H1 (cell line): ENCODE results near the gene SLX4IP. TPM values are rescaled to one million over a fixed set of nuclear protein-coding genes. Genes with fewer than 3 reads are reported as not detected.

Experiments used
- KDM1A ChIP-seq: fragments of 200-600, 300-600 bp; sonication (generic); IDR thresholded peaks from 2 replicates; pipeline ENCODE4 v1.7.1; 2016; ENCODE audit warnings: mild to moderate bottlenecking, low read length, borderline replicate concordance
- ZNF274 ChIP-seq: IDR thresholded peaks from 2 replicates; pipeline ENCODE4 v1.7.0; 2012; ENCODE audit warnings: low read length, borderline replicate concordance; ENCODE audit errors: extremely low read depth
- polyA plus RNA-seq, 7 experiments: library from polyadenylated mRNA; depleted of rRNA in 3 of 7; stranded (reverse) in 5 of 7; unstranded in 2 of 7; fragments of >200 nt in 5 of 7; fragments of 200-250 nt in 2 of 7; gene quantifications; 1 replicate in 5 of 7; 2 replicates in 1 of 7; 4 replicates in 1 of 7; pipeline versions ENCODE4 v1.2.1 to v1.2.3, GENCODE V29; 2011 to 2013; ENCODE audit warnings: missing spikeins in 2 of 7, mixed read lengths in 2 of 7
- total RNA-seq: library from RNA; stranded (reverse); fragmentation: NEBNext Ultra II Directional; extraction: Animal tissue kit (Norgen Biotek cat#: 25700); gene quantifications from 2 replicates; pipeline ENCODE4 v1.2.1, GENCODE V29; 2021

SLX4IP gene
- total and polyA plus RNA-seq, 2 of the 8 experiments (the other 6 are each of a cell fraction or from before 2014, with no cell fraction given) = 2.4 to 8.7 TPM

DNA sequence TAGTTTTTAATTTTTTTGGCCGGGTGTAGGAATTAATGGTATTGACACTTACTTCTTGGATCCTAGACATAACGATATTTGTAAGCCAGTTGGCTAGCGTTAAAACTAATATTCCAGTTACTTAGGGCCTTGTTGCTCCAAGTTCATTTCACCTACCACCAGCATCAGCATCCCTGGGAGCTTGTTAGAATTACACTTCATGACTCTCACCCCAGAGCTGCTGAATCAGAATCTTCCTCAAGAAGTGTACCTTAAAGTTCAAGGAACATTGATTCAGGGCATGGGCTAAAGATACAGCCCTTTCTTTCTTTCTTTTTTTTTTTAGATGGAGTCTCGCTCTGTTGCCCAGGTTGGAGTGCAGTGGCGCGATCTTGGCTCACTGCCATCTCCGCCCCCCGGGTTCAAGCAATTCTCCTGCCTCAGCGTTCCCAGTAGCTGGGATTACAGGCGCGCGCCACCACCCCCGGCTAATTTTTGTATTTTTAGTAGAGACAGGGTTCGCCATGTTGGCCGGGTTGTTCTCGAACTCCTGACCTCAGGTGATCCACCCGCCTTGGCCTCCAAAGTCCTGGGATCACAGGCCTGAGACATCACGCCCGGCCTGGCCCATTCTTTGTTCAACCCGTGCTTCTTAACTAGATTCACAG lies 1.1 kb downstream of the SLX4IP start (continued):
- TF ChIP-seq ZNF274 = no peak
- TF ChIP-seq KDM1A = no peak
